NT2/D1 (cell line): ENCODE measurements around the gene TMEM51.

Experiments used
- DNase-seq: peaks from one replicate; pipeline ENCODE4 v3.0.0-alpha.2; 2011; ENCODE audit warnings: low read depth, low spot score
- H3K27me3 ChIP-seq: 2 replicates; pipeline ENCODE4 v1.6.0; 2011; ENCODE audit warnings: mild to moderate bottlenecking; ENCODE audit not compliant: insufficient read length, insufficient read depth
- H3K36me3 ChIP-seq: 2 replicates; pipeline ENCODE4 v1.6.1; 2011; ENCODE audit warnings: mild to moderate bottlenecking, low read length, mixed read lengths; ENCODE audit not compliant: insufficient read depth, insufficient read length
- H3K4me1 ChIP-seq: 2 replicates; pipeline ENCODE4 v1.5.1; 2011; ENCODE audit not compliant: insufficient read depth, insufficient read length
- H3K4me3 ChIP-seq: 2 replicates; pipeline ENCODE4 v1.5.1; 2011; ENCODE audit warnings: low read depth; ENCODE audit not compliant: insufficient read length
- H3K9ac ChIP-seq: 2 replicates; pipeline ENCODE4 v1.6.0; 2011; ENCODE audit warnings: low read depth; ENCODE audit not compliant: insufficient read length
- H3K9me3 ChIP-seq: 2 replicates; pipeline ENCODE4 v1.5.1; 2011; ENCODE audit warnings: mild to moderate bottlenecking, low read length; ENCODE audit not compliant: insufficient read depth
- SUZ12 ChIP-seq: IDR thresholded peaks from 2 replicates; pipeline ENCODE4 v1.6.1; 2011; ENCODE audit not compliant: insufficient read length, insufficient read depth; ENCODE audit errors: extremely low read depth
- YY1 ChIP-seq: IDR thresholded peaks from 2 replicates; pipeline ENCODE4 v1.6.1; 2011; ENCODE audit not compliant: insufficient read length, insufficient read depth
- ZNF274 ChIP-seq: IDR thresholded peaks from 2 replicates; pipeline ENCODE4 v1.6.1; 2011; ENCODE audit warnings: mild to moderate bottlenecking, low read depth, low read length

The TMEM51 gene

DNA sequence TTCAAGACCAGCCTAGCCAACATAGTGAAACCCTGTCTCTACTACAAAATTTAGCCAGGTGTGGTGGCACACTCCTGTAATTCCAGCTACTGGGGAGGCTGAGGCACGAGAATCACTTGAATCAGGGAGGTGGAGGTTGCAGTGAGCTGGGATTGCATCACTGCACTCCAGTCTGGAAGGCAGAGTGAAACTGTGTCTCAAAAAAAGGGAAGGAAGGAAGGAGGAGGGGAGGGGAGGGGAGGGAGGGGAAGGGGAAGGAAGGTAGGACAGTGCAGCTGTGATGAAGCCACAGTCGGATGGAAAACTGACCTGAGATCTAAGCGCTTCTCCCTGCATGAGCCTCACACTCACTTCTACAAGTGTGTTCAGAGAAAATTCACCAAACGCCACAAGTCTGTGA is 71.4 kb downstream of the TMEM51 start:
- Histone ChIP-seq H3K27me3 (no peaks in the 10 kb centered on the region), H3K9me3 (no peaks in the 10 kb centered on the region), H3K36me3 (no peaks in the 10 kb centered on the region), H3K4me3 (no peak overlapping the region), H3K9ac (no peak overlapping the region), H3K4me1 (no peaks in the 10 kb centered on the region)
- TF ChIP-seq YY1 (no peak), ZNF274 (no peak), SUZ12 (no peak)
- DNase-seq = no peak

DNA sequence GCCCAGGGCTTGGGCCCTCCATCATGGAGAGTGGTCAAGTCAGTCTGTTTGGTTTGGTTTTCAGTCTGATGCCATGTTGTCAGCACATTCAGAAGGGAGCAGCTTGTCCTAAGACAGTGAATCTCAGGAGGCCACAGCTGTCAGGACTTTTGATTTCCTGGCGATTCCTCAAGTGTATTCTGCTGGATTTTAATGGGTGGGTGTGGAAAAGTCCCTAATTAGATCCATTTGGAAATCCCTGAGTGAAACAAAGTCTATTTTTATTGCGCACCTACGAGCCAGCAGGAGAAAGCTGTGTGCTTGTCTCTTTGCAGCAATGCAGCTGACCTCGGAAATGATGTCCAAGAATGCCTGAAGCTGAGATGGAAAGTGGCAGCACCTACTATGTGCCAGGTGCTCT is 71.9 kb downstream of the TMEM51 start:
- no peaks in the 10 kb centered on the region for H3K4me1 ChIP-seq
- H3K9me3 ChIP-seq = no peaks in the 10 kb centered on the region
- no peak overlapping the region for H3K9ac ChIP-seq
- TF ChIP-seq YY1 (no peak), SUZ12 (no peak), ZNF274 (no peak)
- no peaks in the 10 kb centered on the region for H3K36me3 ChIP-seq
- H3K27me3 ChIP-seq = no peaks in the 10 kb centered on the region
- no peak overlapping the region for H3K4me3 ChIP-seq
- DNase-seq = no peak

DNA sequence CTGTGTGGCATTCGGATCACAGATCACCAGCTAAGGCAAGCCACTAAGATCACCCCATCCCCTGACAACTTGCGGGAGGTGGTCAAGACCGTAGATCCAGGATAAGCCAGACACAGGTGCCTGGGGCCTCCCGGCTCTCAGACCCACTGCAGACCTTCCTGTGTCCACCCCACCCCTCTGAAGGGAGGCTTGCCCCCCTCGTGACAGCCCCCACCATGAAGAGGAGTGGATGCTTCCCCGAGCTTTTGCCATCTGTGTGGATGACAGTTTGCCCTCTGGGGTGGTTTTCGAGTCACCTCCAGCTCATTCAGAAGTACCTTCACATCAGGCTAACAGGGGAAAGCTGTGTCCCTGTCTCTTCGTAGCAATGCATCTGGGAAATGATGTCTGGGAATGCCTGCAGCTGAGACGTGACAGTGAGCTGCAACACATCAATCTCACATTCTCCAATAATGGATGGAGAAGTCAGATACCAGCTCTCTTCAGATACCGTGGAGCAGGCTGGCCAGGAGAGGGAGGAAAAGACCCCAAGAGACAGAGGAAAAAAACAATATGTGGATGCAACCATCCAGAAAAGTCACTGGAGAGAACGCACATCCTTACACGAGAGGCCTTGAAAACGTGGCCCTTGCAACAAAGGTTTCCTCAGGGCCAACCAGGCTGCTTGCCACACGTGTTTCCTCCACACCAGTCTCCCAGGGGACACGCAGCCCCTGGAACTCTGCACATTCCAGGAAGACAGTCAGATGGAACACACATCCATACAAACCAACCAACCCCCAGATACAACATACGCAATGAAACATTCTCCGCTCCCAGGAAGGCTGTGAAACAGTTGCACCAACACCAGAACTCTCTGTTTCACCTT is 73.1 kb downstream of the TMEM51 start:
- no peak for DNase-seq
- Histone ChIP-seq H3K4me1 (no peaks in the 10 kb centered on the region), H3K27me3 (no peaks in the 10 kb centered on the region), H3K9me3 (no peaks in the 10 kb centered on the region), H3K4me3 (no peak overlapping the region), H3K9ac (no peak overlapping the region), H3K36me3 (no peaks in the 10 kb centered on the region)
- TF ChIP-seq SUZ12 = no peak

DNA sequence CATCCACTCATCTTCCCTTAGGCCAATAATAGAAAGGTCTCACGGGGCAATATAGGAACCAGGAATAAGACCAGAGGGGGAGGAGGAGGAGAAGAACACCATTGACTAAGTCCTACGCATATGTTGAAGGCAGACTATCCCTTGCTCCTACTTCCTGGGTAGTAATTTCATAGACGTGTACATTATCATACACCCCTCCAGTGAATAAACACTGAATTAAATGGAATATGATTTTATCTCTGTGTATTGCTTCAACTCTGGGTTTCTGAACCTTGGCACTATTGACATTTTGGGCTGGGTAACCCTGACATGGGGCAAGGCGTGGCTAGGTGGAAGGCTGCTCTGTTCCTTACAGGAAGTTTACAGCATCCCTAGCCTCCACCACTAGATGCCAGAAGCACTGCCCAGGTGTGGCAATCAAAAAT is 76.2 kb downstream of the TMEM51 start:
- Histone ChIP-seq H3K36me3 (no peaks in the 10 kb centered on the region), H3K9ac (no peak overlapping the region), H3K9me3 (no peaks in the 10 kb centered on the region), H3K4me1 (no peaks in the 10 kb centered on the region), H3K4me3 (no peak overlapping the region), H3K27me3 (no peaks in the 10 kb centered on the region)
- no peak for DNase-seq
- TF ChIP-seq YY1 (no peak), SUZ12 (no peak), ZNF274 (no peak)

DNA sequence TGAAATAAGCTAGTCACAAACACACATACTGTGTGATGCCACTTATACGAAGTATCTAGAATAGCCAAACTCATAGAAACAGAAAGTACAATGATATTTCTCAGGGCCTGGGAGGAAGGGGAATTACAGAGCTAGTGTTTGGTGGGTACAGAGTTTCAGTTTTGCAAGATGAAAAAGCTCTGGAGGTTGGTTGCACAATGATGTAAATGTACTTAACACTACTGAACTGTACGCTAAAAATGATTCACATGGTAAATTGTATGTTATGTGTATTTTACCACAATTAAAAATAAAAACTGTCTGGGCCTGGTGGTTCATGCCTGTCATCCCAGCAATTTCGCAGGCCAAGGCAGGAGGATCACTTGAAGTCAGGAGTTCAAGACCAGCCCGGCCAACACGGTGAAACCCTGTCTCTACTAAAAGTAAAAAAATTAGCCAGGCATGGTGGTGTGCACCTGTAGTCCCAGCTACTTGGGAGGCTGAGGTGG is 78.2 kb downstream of the TMEM51 start:
- Histone ChIP-seq H3K9me3 (no peaks in the 10 kb centered on the region), H3K36me3 (no peaks in the 10 kb centered on the region), H3K4me1 (no peaks in the 10 kb centered on the region), H3K4me3 (no peak overlapping the region), H3K9ac (no peak overlapping the region), H3K27me3 (no peaks in the 10 kb centered on the region)
- TF ChIP-seq YY1 (no peak), ZNF274 (no peak), SUZ12 (no peak)
- no peak for DNase-seq

DNA sequence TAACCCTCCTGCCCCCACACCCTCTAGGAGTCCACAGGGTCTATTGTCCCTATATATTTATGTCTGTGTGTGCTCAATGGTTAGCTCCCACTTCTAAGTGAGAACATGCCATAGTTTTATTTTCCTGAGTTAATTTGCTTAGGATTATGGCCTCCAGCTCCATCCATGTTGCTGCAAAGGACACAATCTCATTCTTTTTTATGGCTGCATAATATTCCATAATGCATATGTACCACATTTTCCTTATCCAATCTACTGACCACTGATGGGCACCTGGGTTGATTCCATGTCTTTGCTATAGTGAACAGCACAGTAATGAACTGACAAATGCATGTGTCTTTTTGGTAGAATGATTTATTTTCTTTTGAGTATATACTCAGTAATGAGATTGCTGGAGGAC is 80.1 kb downstream of the TMEM51 start:
- Histone ChIP-seq H3K36me3 (no peaks in the 10 kb centered on the region), H3K9me3 (no peaks in the 10 kb centered on the region), H3K4me3 (no peak overlapping the region), H3K9ac (no peak overlapping the region), H3K4me1 (no peaks in the 10 kb centered on the region), H3K27me3 (no peaks in the 10 kb centered on the region)
- DNase-seq = no peak
- TF ChIP-seq YY1 (no peak), SUZ12 (no peak), ZNF274 (no peak)

DNA sequence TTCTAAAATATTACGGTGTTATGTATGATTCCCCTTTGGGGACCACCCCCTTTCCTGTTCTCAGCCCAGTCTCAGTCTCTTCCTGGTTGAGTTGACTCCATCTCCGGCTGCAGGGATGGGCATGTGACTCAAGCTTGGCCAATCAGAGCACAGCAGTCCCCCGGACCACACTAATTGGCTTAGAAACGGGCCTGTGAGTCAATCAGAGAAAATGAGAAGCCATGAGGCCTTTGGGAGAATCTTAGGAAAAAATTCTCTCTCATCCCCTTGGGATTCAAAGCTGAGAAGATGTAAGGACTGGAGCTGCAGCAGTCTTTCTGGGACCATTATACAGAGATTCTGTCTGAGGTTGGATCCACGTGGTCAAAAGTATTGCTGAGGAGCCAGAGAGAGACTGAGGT is 82.8 kb downstream of the TMEM51 start:
- H3K27me3 ChIP-seq = no peaks in the 10 kb centered on the region
- no peaks in the 10 kb centered on the region for H3K9me3 ChIP-seq
- peaks cover 2% of the 10 kb centered on the region for H3K4me1 ChIP-seq
- no peak for DNase-seq
- TF ChIP-seq ZNF274 = no peak
- no peak for TF ChIP-seq YY1
- TF ChIP-seq SUZ12 = no peak
- no peak overlapping the region for H3K9ac ChIP-seq
- no peak overlapping the region for H3K4me3 ChIP-seq
- H3K36me3 ChIP-seq = no peaks in the 10 kb centered on the region

DNA sequence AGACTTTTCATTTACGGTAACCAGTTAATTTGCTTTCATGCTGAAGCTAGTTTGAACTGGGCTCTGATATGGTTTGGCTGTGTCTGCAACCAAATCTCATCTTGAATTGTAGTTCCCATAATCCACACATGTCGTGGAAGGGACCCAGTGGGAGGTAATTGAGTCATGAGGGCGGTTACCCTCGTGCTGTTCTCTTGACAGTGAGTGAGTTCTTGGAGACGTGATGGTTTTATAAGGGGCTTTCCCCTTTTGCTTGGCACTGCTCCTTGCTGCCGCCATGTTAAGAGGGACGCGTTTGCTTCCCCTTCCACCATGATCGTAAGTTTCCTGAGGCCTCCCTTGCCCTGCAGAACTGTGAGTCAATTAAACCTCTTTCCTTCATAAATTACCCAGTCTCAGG is 83.2 kb downstream of the TMEM51 start:
- Histone ChIP-seq H3K9me3 (no peaks in the 10 kb centered on the region), H3K27me3 (no peaks in the 10 kb centered on the region), H3K4me3 (no peak overlapping the region), H3K4me1 (peaks cover 2% of the 10 kb centered on the region), H3K9ac (no peak overlapping the region), H3K36me3 (no peaks in the 10 kb centered on the region)
- no peak for DNase-seq
- TF ChIP-seq YY1 = no peak
